Transverse colon (tissue), 4 donors: ENCODE data around the gene PRR7. TPM values are rescaled to one million over a fixed set of nuclear protein-coding genes. Genes with fewer than 3 reads are reported as not detected.
A peak's percentile ranks its signal among the peaks of the same experiment; 100 is the strongest.

ENCODE experiments used
- DNase-seq: peaks from one replicate; pipeline ENCODE4 v3.0.0-alpha.2; 2019
- H3K27ac ChIP-seq, 4 donors: fragments of 200-600 bp; sonication (generic); 2 replicates each; pipeline ENCODE4 v1.5.1; 2016 to 2018; ENCODE audit warnings: inconsistent platforms in 4 of 4
- H3K27me3 ChIP-seq: fragments of 200-600 bp; sonication (generic); 2 replicates; pipeline ENCODE4 v1.5.1; 2017; ENCODE audit warnings: inconsistent platforms
- H3K36me3 ChIP-seq, 4 donors: fragments of 200-600 bp; sonication (generic); 2 replicates each; pipeline ENCODE4 v1.5.1; 2017 to 2019; ENCODE audit warnings: inconsistent platforms in 4 of 4
- H3K4me1 ChIP-seq, 4 donors: fragments of 200-600 bp; sonication (generic); 2 replicates each; pipeline ENCODE4 v1.5.1; 2017 to 2020; ENCODE audit warnings: inconsistent platforms in 4 of 4
- H3K4me3 ChIP-seq, 4 donors: fragments of 200-600 bp; sonication (generic); 1 replicate in 1 of 4; 2 replicates in 3 of 4; pipeline versions ENCODE4 v1.5.1 to v1.6.1; 2017 to 2019; ENCODE audit warnings: inconsistent platforms in 4 of 4
- H3K9me3 ChIP-seq, 2 donors: fragments of 200-600 bp; sonication (generic); 2 replicates each; pipeline ENCODE4 v1.5.1; 2017 to 2019; ENCODE audit warnings: inconsistent platforms in 2 of 2
- CTCF ChIP-seq, 5 experiments: fragments of 200-600 bp in 3 of 5; fragments of 450-650 bp in 2 of 5; sonication (generic) in 3 of 5; IDR thresholded peaks; 1 replicate in 2 of 5; 2 replicates in 3 of 5; pipeline ENCODE4 v1.5.1; 2016 to 2017; ENCODE audit warnings: antibody characterized with exemption in 5 of 5, inconsistent platforms in 3 of 5, mild to moderate bottlenecking in 2 of 5, moderate library complexity in 1 of 5
- EP300 ChIP-seq: sonication (generic); formaldehyde crosslinking; IDR thresholded peaks from one replicate; pipeline ENCODE4 v1.6.1; 2017; ENCODE audit warnings: antibody characterized with exemption, low read depth
- POLR2A ChIP-seq: fragments of 450-650 bp; IDR thresholded peaks from one replicate; pipeline ENCODE4 v1.6.1; 2016; ENCODE audit warnings: antibody characterized with exemption, mild to moderate bottlenecking, moderate library complexity
- POLR2AphosphoS5 ChIP-seq, 3 donors: sonication (generic); formaldehyde crosslinking; IDR thresholded peaks; one replicate each; pipeline ENCODE4 v1.6.1; 2016; ENCODE audit warnings: antibody characterized with exemption in 3 of 3
- WGBS, 2 donors: methylation state at CpG; one replicate each; pipeline ENCODE4 v1.1.5; 2018; ENCODE audit warnings: low coverage in 1 of 2; 5-methylcytosine and 5-hydroxymethylcytosine counted together
- in situ Hi-C, 4 donors: fragments of 200-750 bp; cut with MboI; loops; one replicate each; pipeline versions ENCODE4 v1.15.0 to v1.15.1; 2017; ENCODE audit warnings: low sequenced_read_pairs in 3 of 4, low pct_ligation_motif_present in 1 of 4, low pct_unique_long_range_greater_than_20kb in 1 of 4
- intact Hi-C: fragments of 100-400 bp; cut with DNase I; formaldehyde crosslinking; loops from one replicate; pipeline ENCODE4 v1.15.1; 2023; ENCODE audit warnings: low total_unique reads
- total RNA-seq, 4 donors: library from RNA; depleted of rRNA; stranded (reverse); fragments of >200 nt; gene quantifications; one replicate each; pipeline ENCODE4 v1.1.0, GENCODE V29; 2016

Gene PRR7
- total RNA-seq, 4 donors from 2014 or later = 2.1 to 5.0 (median 2.5) TPM; not detected in 1

DNA sequence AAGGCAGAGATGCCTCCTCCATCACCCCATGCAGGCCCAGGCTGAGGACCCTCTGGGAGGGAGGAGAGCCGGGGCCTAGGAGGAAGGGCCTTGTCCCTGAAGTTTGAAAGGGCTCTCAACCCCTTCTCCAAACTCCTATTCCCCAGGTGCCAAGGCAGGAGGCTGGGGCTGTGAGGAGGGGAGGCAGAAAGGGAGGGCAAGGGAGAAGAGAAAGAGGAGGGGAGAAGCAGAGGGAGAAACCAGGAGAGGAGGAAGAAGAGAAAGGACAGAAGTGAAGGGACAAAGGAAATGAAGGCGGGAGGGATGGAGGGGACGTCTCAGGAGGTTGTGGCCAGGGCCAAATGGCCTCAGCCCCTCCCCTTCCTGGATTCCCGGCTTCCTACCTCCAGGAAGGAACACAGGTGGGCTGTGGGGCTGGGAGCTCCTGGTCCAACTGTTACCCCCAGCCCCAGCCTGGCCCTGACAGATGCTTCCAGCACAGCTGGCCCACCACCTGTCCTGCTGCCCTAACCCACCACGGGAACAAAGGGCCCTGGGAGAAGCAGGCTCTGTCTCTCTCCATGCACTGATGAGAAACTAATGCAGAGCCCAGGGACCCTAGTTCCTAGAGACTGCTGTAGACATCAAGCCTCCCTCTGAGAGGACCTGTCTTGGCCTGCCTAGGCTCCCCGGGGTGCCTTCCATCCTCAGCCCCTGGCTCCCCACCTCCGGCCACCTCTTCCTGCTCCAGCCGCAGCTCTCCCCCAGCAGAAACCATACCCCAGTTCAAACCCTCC is 23.3 kb downstream of the PRR7 start:
- H3K9me3 ChIP-seq = no peaks in the 10 kb centered on the region
- no peaks in the 10 kb centered on the region for H3K36me3 ChIP-seq
- DNase-seq = no peak
- H3K4me1 ChIP-seq = peaks cover 11 to 24% (median 16%) of the 10 kb centered on the region in 4 donors
- H3K27ac ChIP-seq = peak overlapping the region in 1 of 4 donors; percentile 37
- H3K27me3 ChIP-seq = peaks cover 14% of the 10 kb centered on the region
- in situ Hi-C loops = loop anchor here in 1 of 4 donors (25.0 kb wide), 1 partner anchor 158 kb away; the partner anchor contains the start of genes MXD3, PRELID1 and RAB24
- H3K4me3 ChIP-seq = no peak overlapping the region
- WGBS, 2 donors = 47 to 73% methylated on average over 4 to 8 of the region's 8 CpGs
- intact Hi-C loops = no loop called here
- no peak for TF ChIP-seq EP300
- TF ChIP-seq POLR2A = no peak
- TF ChIP-seq CTCF (IDR thresholded peaks at IDR 0.05) = no peak
- no peak for TF ChIP-seq POLR2AphosphoS5 (IDR thresholded peaks at IDR 0.05)

DNA sequence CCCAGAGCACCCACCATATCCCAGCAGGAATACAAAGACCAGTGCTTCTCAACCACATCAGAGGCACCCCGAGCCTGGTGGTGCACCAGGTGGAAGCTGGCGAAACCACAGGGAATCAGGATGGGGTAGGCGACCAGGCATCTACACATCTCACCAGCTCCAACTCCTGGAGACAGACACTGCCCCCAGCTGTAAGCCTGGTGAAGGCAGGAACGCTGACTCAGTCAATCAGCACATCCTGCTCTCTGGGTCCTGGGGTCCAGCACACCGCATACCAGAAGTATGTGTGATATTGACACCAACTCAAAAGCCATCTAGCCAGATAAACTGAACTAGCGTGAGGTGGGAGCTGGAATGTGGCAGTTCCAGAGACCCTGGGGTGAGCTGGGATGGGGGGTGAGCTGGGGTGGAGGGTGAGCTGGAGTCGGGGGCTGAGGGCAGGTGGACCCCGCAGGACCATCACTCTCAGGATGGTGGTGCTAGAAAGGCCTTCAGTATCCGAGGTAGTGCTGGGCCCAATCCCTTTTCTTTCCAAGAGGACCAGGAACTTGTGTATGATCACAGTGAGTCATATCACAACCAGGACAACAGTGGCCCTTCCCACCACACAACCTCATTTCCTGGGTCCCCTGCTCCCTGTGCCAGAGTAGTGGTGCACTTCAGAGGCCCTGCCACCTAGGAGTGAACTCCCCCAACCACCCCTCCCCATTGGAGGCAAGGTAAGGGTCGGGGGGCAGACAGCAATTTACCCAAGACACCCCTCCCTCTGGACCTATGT is 24.3 kb downstream of the PRR7 start:
- H3K9me3 ChIP-seq = no peaks in the 10 kb centered on the region
- DNase-seq = no peak
- H3K4me1 ChIP-seq = peaks cover 11 to 30% (median 16%) of the 10 kb centered on the region in 4 donors
- no peaks in the 10 kb centered on the region for H3K36me3 ChIP-seq
- intact Hi-C loops = no loop called here
- peak overlapping the region in 1 of 4 donors; percentile 91 for H3K27ac ChIP-seq
- 78% methylated on average over 10 of the region's 10 CpGs; no CpG with 5 or more reads in 1 of the 2 donors for WGBS, 2 donors
- in situ Hi-C loops = loop anchor here in 1 of 4 donors (25.0 kb wide), 1 partner anchor 159 kb away; the partner anchor contains the start of genes MXD3, PRELID1 and RAB24
- peaks cover 14% of the 10 kb centered on the region for H3K27me3 ChIP-seq
- no peak overlapping the region for H3K4me3 ChIP-seq
- TF ChIP-seq POLR2AphosphoS5 (IDR thresholded peaks at IDR 0.05) (no peak), POLR2A (no peak), EP300 (no peak), CTCF (IDR thresholded peaks at IDR 0.05) (no peak)

- peak overlapping the region in 2 of 4 donors; percentile 65 to 77 for H3K4me3 ChIP-seq
- peaks cover 11 to 30% (median 16%) of the 10 kb centered on the region in 4 donors for H3K4me1 ChIP-seq
- in situ Hi-C loops = loop anchor here in 1 of 4 donors (25.0 kb wide), 1 partner anchor 159 kb away; the partner anchor contains the start of genes MXD3, PRELID1 and RAB24
- intact Hi-C loops = no loop called here
- no peak for DNase-seq
- TF ChIP-seq POLR2AphosphoS5 (IDR thresholded peaks at IDR 0.05) = no peak
- TF ChIP-seq EP300 = no peak
- no peak for TF ChIP-seq CTCF (IDR thresholded peaks at IDR 0.05)
- no peak for TF ChIP-seq POLR2A
- peak overlapping the region; percentile 78 to 91 (median 83) for H3K27ac ChIP-seq
- no peaks in the 10 kb centered on the region for H3K36me3 ChIP-seq
- H3K27me3 ChIP-seq = peaks cover 14% of the 10 kb centered on the region
- WGBS, 2 donors = 70% methylated on average over 11 of the region's 14 CpGs; no CpG with 5 or more reads in 1 of the 2 donors
- no peaks in the 10 kb centered on the region for H3K9me3 ChIP-seq
Observed at GRCh38 chr5:177471610-177472356, 25.2 kb downstream of the PRR7 start.
